GM12874 (cell line): Measurements from ENCODE around the gene CATSPERD.
A peak's percentile ranks its signal among the peaks of the same experiment; 100 is the strongest.

Source experiments
- CTCF ChIP-seq: IDR thresholded peaks from 2 replicates; pipeline ENCODE4 v1.5.1; 2011; ENCODE audit warnings: low read depth, mild to moderate bottlenecking, control low read depth, low read length, moderate library complexity; ENCODE audit not compliant: insufficient read depth

Gene CATSPERD

GRCh38 chr19:5681391-5682106, 38.9 kb upstream of the CATSPERD start:
- no peak for TF ChIP-seq CTCF

DNA sequence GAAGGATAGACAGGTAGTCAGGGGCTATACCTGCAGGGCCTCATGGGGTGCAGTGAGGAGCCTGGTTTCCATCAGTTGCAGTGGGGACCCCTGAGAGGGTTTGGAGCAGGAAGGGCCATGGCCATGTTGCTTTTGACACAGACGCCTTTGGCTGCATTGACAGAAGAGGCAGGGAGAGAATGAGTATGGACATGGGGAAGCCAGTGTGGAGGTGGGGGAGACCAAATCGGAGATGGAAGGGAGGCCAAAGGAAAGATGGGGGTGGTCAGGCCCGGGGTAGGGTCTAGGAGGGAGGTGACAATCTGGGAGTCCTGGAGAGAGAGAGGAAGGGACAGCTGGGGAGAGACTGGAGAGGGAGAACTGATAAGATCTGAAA, 38.3 kb upstream of the CATSPERD start:
- no peak for TF ChIP-seq CTCF

DNA sequence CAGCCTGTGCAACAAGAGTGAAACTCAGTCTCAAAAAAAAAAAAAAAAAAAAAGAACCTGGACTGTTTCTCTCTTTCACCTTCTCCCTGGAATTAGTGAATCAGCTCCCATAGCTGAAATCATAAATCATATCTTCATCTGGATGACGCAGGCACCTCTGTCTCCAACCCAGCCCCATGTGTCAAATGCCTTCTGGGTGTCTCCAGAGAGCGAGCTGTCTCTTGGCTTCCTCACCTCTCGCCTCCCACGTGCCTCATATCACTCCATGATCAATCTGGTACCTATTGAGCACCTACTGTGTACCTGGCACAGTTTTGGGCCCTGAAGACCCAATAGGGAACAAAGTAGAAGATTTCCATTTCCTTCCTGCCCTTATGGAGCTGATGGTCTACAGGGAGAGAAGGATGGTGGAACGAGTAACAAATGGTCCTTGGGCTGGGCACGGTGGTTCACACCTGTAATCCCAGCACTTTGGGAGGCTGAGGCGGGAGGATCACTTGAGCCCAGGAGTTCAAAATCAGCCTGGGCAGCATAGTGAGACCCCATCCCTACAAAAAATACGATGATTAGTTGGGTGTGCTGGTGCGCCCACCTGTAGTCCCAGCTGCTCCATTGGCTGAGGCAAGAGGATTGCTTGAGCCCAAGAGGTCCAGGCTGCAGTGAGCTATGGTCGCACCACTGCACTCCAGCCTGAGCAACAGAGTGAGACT, 37.1 kb upstream of the CATSPERD start:
- TF ChIP-seq CTCF = no peak

DNA sequence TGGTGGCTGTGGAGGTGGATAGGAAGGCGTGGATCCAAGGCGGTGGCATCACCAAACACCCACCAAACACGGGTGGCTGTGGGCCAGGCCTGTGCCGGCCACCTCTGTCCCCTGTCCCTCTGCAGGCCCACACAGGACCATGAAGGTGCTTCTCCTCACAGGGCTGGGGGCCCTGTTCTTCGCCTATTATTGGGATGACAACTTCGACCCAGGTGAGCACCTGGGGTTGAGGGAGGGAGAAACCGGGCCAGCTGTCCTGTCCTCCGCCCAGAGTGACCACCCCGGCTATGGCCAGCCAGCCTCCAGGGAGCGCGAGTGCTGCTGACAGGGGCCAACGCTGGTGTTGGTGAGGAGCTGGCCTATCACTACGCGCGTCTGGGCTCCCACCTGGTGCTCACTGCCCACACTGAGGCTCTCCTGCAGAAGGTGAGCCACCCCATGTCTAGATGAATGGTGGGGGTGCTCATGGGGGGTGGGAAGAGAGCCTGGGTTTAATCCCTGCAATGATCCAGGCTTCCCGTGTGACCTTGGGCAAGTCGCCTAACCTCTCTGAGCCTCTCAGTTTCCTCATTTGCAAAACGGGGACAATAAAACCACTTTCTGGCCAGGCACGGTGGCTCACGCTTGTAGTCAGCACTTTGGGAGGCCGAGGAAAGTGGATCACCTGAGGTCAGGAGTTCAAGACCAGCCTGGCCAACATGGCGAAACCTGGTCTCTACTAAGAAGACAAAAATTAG, 35.6 kb upstream of the CATSPERD start:
- TF ChIP-seq CTCF = no peak

- TF ChIP-seq CTCF = no peak
Measured at GRCh38 chr19:5686326-5686646, 34.2 kb upstream of the CATSPERD start.

DNA sequence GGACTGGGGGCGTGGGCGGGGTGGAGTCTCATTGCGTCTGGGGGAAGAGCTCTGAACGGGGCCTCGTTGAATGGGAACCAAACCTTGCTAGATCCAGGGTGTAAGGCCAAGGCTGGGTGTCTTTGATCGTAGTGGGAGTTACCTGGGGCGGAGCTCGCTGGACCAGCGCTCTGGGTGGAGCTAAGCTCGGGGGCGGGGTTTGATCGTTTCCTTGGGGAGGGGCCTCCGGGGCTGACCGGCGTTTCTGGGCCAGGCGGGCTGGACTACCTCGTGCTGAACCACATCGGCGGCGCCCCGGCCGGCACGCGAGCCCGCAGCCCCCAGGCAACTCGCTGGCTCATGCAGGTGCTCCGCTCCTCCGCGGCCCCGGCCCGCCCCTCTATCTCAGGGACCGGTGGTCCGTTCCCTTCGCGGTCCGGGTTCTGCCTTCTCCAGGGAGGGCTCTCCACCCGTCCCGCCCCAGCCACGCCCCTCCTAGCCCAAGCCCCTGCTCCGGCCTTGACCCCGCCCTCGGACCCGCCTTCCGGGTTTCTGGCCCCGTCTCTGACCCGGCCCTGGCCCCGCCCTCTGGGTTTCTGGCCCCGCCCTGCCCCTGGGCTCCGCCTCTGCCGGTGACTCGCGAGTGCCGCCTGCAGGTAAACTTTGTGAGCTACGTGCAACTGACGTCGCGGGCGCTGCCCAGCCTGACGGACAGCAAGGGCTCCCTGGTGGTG, 33.6 kb upstream of the CATSPERD start:
- TF ChIP-seq CTCF = peak; percentile 96
